ENCODE measurements around the gene PSAP.
A peak's percentile ranks its signal among the peaks of the same experiment; 100 is the strongest.

The PSAP gene

GRCh38 chr10:71782221-71782916 is 68.7 kb downstream of the PSAP start:
- Mint-ChIP-seq H3K4me1 (ENCODE audit: low read depth) (peaks cover 8% of the 10 kb centered on the region), H3K9me3 (no peaks in the 10 kb centered on the region), H3K4me3 (no peak overlapping the region), H3K36me3 (ENCODE audit: low read depth) (no peaks in the 10 kb centered on the region), H3K27ac (no peak overlapping the region), H3K27me3 (no peaks in the 10 kb centered on the region)

GRCh38 chr10:71780719-71781118 is 70.3 kb downstream of the PSAP start:
- Mint-ChIP-seq H3K4me3 (no peak overlapping the region), H3K4me1 (ENCODE audit: low read depth) (peaks cover 23% of the 10 kb centered on the region), H3K27ac (no peak overlapping the region), H3K36me3 (ENCODE audit: low read depth) (no peaks in the 10 kb centered on the region), H3K9me3 (no peaks in the 10 kb centered on the region), H3K27me3 (no peaks in the 10 kb centered on the region)

GRCh38 chr10:71780156-71780555 is 70.9 kb downstream of the PSAP start:
- no peaks in the 10 kb centered on the region for H3K9me3 Mint-ChIP-seq
- no peaks in the 10 kb centered on the region for H3K36me3 Mint-ChIP-seq (ENCODE audit: low read depth)
- peaks cover 28% of the 10 kb centered on the region for H3K4me1 Mint-ChIP-seq (ENCODE audit: low read depth)
- H3K27me3 Mint-ChIP-seq, result no peaks in the 10 kb centered on the region
- no peak overlapping the region for H3K4me3 Mint-ChIP-seq
- H3K27ac Mint-ChIP-seq, result no peak overlapping the region

- H3K4me3 Mint-ChIP-seq, result no peak overlapping the region
- peaks cover 33% of the 10 kb centered on the region for H3K4me1 Mint-ChIP-seq (ENCODE audit: low read depth)
- H3K27me3 Mint-ChIP-seq, result no peaks in the 10 kb centered on the region
- no peak overlapping the region for H3K27ac Mint-ChIP-seq
- H3K9me3 Mint-ChIP-seq, result no peaks in the 10 kb centered on the region
- H3K36me3 Mint-ChIP-seq (ENCODE audit: low read depth), result no peaks in the 10 kb centered on the region
Measured at GRCh38 chr10:71779641-71780040, 71.4 kb downstream of the PSAP start.

- Mint-ChIP-seq H3K36me3 (ENCODE audit: low read depth) (no peaks in the 10 kb centered on the region), H3K27ac (no peak overlapping the region), H3K27me3 (no peaks in the 10 kb centered on the region), H3K4me3 (no peak overlapping the region), H3K4me1 (ENCODE audit: low read depth) (peaks cover 45% of the 10 kb centered on the region), H3K9me3 (no peaks in the 10 kb centered on the region)
Measured at GRCh38 chr10:71778071-71778825, 72.8 kb downstream of the PSAP start.

GRCh38 chr10:71777213-71777985 is 73.7 kb downstream of the PSAP start:
- Mint-ChIP-seq H3K27ac (peak overlapping the region; percentile 39), H3K4me1 (ENCODE audit: low read depth) (peaks cover 37% of the 10 kb centered on the region), H3K9me3 (no peaks in the 10 kb centered on the region), H3K36me3 (ENCODE audit: low read depth) (no peaks in the 10 kb centered on the region), H3K27me3 (no peaks in the 10 kb centered on the region), H3K4me3 (no peak overlapping the region)

- Mint-ChIP-seq H3K4me3 (no peak overlapping the region), H3K36me3 (ENCODE audit: low read depth) (peaks cover 6% of the 10 kb centered on the region), H3K27ac (peak overlapping the region; percentile 39), H3K4me1 (ENCODE audit: low read depth) (peaks cover 46% of the 10 kb centered on the region), H3K27me3 (no peaks in the 10 kb centered on the region), H3K9me3 (no peaks in the 10 kb centered on the region)
Measured at GRCh38 chr10:71776481-71776925, 74.5 kb downstream of the PSAP start.

- peaks cover 60% of the 10 kb centered on the region for H3K4me1 Mint-ChIP-seq (ENCODE audit: low read depth)
- peak overlapping the region; percentile 83 for H3K4me3 Mint-ChIP-seq
- peak overlapping the region; percentile 85 for H3K27ac Mint-ChIP-seq
- H3K36me3 Mint-ChIP-seq (ENCODE audit: low read depth), result peaks cover 15% of the 10 kb centered on the region
- H3K9me3 Mint-ChIP-seq, result no peaks in the 10 kb centered on the region
- H3K27me3 Mint-ChIP-seq, result no peaks in the 10 kb centered on the region
Measured at GRCh38 chr10:71774916-71775702, 75.9 kb downstream of the PSAP start.

- Mint-ChIP-seq H3K27me3 (no peaks in the 10 kb centered on the region), H3K36me3 (ENCODE audit: low read depth) (peaks cover 28% of the 10 kb centered on the region), H3K9me3 (no peaks in the 10 kb centered on the region), H3K4me3 (peak within 1 kb of the TSS; percentile 83), H3K4me1 (ENCODE audit: low read depth) (peaks cover 74% of the 10 kb centered on the region), H3K27ac (peak within 1 kb of the TSS; percentile 99)
Measured at GRCh38 chr10:71773221-71773971, 77.7 kb downstream of the PSAP start, which contains the start of gene VSIR. Gene VSIR (minus strand): TSS chr10:71773520. CDS start chr10:71773439, 81 bp downstream.

- peak overlapping the region; percentile 83 for H3K4me3 Mint-ChIP-seq
- H3K4me1 Mint-ChIP-seq (ENCODE audit: low read depth), result peaks cover 80% of the 10 kb centered on the region
- H3K27ac Mint-ChIP-seq, result peak overlapping the region; percentile 99
Measured at GRCh38 chr10:71772832-71773220, 78.2 kb downstream of the PSAP start.

GRCh38 chr10:71771821-71772617 is 79.0 kb downstream of the PSAP start:
- Mint-ChIP-seq H3K27me3 (no peaks in the 10 kb centered on the region), H3K27ac (peak overlapping the region; percentile 99), H3K9me3 (no peaks in the 10 kb centered on the region), H3K4me3 (peak overlapping the region; percentile 83), H3K4me1 (ENCODE audit: low read depth) (peaks cover 86% of the 10 kb centered on the region), H3K36me3 (ENCODE audit: low read depth) (peaks cover 40% of the 10 kb centered on the region)

More at GRCh38 chr10:71772832-71773220, 78.2 kb downstream of the PSAP start:
- Mint-ChIP-seq H3K27me3 (no peaks in the 10 kb centered on the region), H3K36me3 (ENCODE audit: low read depth) (peaks cover 34% of the 10 kb centered on the region), H3K9me3 (no peaks in the 10 kb centered on the region)

- Mint-ChIP-seq H3K36me3 (ENCODE audit: low read depth) (peaks cover 47% of the 10 kb centered on the region), H3K27me3 (no peaks in the 10 kb centered on the region), H3K27ac (peak overlapping the region; percentile 99), H3K4me1 (ENCODE audit: low read depth) (peaks cover 86% of the 10 kb centered on the region), H3K9me3 (no peaks in the 10 kb centered on the region), H3K4me3 (peak overlapping the region; percentile 83)
Measured at GRCh38 chr10:71771204-71771603, 79.8 kb downstream of the PSAP start.

- peaks cover 50% of the 10 kb centered on the region for H3K36me3 Mint-ChIP-seq (ENCODE audit: low read depth)
- H3K4me1 Mint-ChIP-seq (ENCODE audit: low read depth), result peaks cover 86% of the 10 kb centered on the region
- H3K9me3 Mint-ChIP-seq, result no peaks in the 10 kb centered on the region
- H3K4me3 Mint-ChIP-seq, result peak overlapping the region; percentile 83
- no peaks in the 10 kb centered on the region for H3K27me3 Mint-ChIP-seq
- peak overlapping the region; percentile 99 for H3K27ac Mint-ChIP-seq
Measured at GRCh38 chr10:71770789-71771188, 80.3 kb downstream of the PSAP start.
